ENCODE results near the gene CA10. TPM values are rescaled to one million over a fixed set of nuclear protein-coding genes. Genes with fewer than 3 reads are reported as not detected.

Gene CA10
- total RNA-seq, 1 experiment from 2014 or later = not detected

- DNase-seq (ENCODE audit: low read depth) = no peak
- in situ Hi-C loops (cut with HindIII; ENCODE audit: low pct_unique_long_range_greater_than_20kb, low sequenced_read_pairs) = no loop called here
Measured at GRCh38 chr17:52148288-52148968, 10.1 kb downstream of the CA10 start.

GRCh38 chr17:52147872-52148271 lies 10.6 kb downstream of the CA10 start:
- in situ Hi-C loops (cut with HindIII; ENCODE audit: low pct_unique_long_range_greater_than_20kb, low sequenced_read_pairs) = no loop called here
- DNase-seq (ENCODE audit: low read depth) = peak; percentile 67

- in situ Hi-C loops (cut with HindIII; ENCODE audit: low pct_unique_long_range_greater_than_20kb, low sequenced_read_pairs) = no loop called here
- peak; percentile 82 for DNase-seq (ENCODE audit: low read depth)
Measured at GRCh38 chr17:52147431-52147830, 11.1 kb downstream of the CA10 start.

- DNase-seq (ENCODE audit: low read depth) = peak; percentile 67
- in situ Hi-C loops (cut with HindIII; ENCODE audit: low pct_unique_long_range_greater_than_20kb, low sequenced_read_pairs) = no loop called here
Measured at GRCh38 chr17:52145476-52145875, 13.0 kb downstream of the CA10 start.

GRCh38 chr17:52143542-52143941 lies 15.0 kb downstream of the CA10 start:
- no peak for DNase-seq (ENCODE audit: low read depth)
- in situ Hi-C loops (cut with HindIII; ENCODE audit: low pct_unique_long_range_greater_than_20kb, low sequenced_read_pairs) = no loop called here

GRCh38 chr17:52140601-52141000 lies 17.9 kb downstream of the CA10 start:
- DNase-seq (ENCODE audit: low read depth) = no peak
- in situ Hi-C loops (cut with HindIII; ENCODE audit: low pct_unique_long_range_greater_than_20kb, low sequenced_read_pairs) = no loop called here

GRCh38 chr17:52138752-52139151 lies 19.8 kb downstream of the CA10 start:
- in situ Hi-C loops (cut with HindIII; ENCODE audit: low pct_unique_long_range_greater_than_20kb, low sequenced_read_pairs) = no loop called here
- no peak for DNase-seq (ENCODE audit: low read depth)

GRCh38 chr17:52138350-52138749 lies 20.2 kb downstream of the CA10 start:
- in situ Hi-C loops (cut with HindIII; ENCODE audit: low pct_unique_long_range_greater_than_20kb, low sequenced_read_pairs) = no loop called here
- no peak for DNase-seq (ENCODE audit: low read depth)

GRCh38 chr17:52136166-52136565 lies 22.3 kb downstream of the CA10 start:
- no peak for DNase-seq (ENCODE audit: low read depth)
- in situ Hi-C loops (cut with HindIII; ENCODE audit: low pct_unique_long_range_greater_than_20kb, low sequenced_read_pairs) = no loop called here

GRCh38 chr17:52134641-52135040 lies 23.9 kb downstream of the CA10 start:
- in situ Hi-C loops (cut with HindIII; ENCODE audit: low pct_unique_long_range_greater_than_20kb, low sequenced_read_pairs) = no loop called here
- DNase-seq (ENCODE audit: low read depth) = peak; percentile 62

- DNase-seq (ENCODE audit: low read depth) = peak; percentile 38
- in situ Hi-C loops (cut with HindIII; ENCODE audit: low pct_unique_long_range_greater_than_20kb, low sequenced_read_pairs) = no loop called here
Measured at GRCh38 chr17:52128721-52129120, 29.8 kb downstream of the CA10 start.

- in situ Hi-C loops (cut with HindIII; ENCODE audit: low pct_unique_long_range_greater_than_20kb, low sequenced_read_pairs) = no loop called here
- peak; percentile 33 for DNase-seq (ENCODE audit: low read depth)
Measured at GRCh38 chr17:52124993-52125392, 33.5 kb downstream of the CA10 start.

- in situ Hi-C loops (cut with HindIII; ENCODE audit: low pct_unique_long_range_greater_than_20kb, low sequenced_read_pairs) = no loop called here
- no peak for DNase-seq (ENCODE audit: low read depth)
Measured at GRCh38 chr17:52124561-52124960, 34.0 kb downstream of the CA10 start.

- in situ Hi-C loops (cut with HindIII; ENCODE audit: low pct_unique_long_range_greater_than_20kb, low sequenced_read_pairs) = no loop called here
- no peak for DNase-seq (ENCODE audit: low read depth)
Measured at GRCh38 chr17:52120465-52120864, 38.0 kb downstream of the CA10 start.

- DNase-seq (ENCODE audit: low read depth) = no peak
- in situ Hi-C loops (cut with HindIII; ENCODE audit: low pct_unique_long_range_greater_than_20kb, low sequenced_read_pairs) = no loop called here
Measured at GRCh38 chr17:52110923-52111581, 47.5 kb downstream of the CA10 start.

- peak; percentile 40 for DNase-seq (ENCODE audit: low read depth)
Measured at GRCh38 chr17:52106638-52107261, 51.8 kb downstream of the CA10 start.

GRCh38 chr17:52106072-52106471 lies 52.4 kb downstream of the CA10 start:
- in situ Hi-C loops (cut with HindIII; ENCODE audit: low pct_unique_long_range_greater_than_20kb, low sequenced_read_pairs) = no loop called here
- DNase-seq (ENCODE audit: low read depth) = no peak

More at GRCh38 chr17:52106638-52107261, 51.8 kb downstream of the CA10 start:
- in situ Hi-C loops (cut with HindIII; ENCODE audit: low pct_unique_long_range_greater_than_20kb, low sequenced_read_pairs) = no loop called here

GRCh38 chr17:52105591-52105990 lies 52.9 kb downstream of the CA10 start:
- in situ Hi-C loops (cut with HindIII; ENCODE audit: low pct_unique_long_range_greater_than_20kb, low sequenced_read_pairs) = no loop called here
- DNase-seq (ENCODE audit: low read depth) = no peak

GRCh38 chr17:52096056-52096455 lies 62.5 kb downstream of the CA10 start:
- in situ Hi-C loops (cut with HindIII; ENCODE audit: low pct_unique_long_range_greater_than_20kb, low sequenced_read_pairs) = no loop called here
- DNase-seq (ENCODE audit: low read depth) = no peak
